UCSD-AML1 (cell line): ENCODE results near the gene EDEM1.
"Not testable (repeated sequence)": the region's sequence is repeated elsewhere in the genome, so short reads cannot be mapped to it uniquely, and the experiment has no call there.

ENCODE experiments used
- DNase-seq: peaks from one replicate; lab custom pipeline; 2025; ENCODE audit not compliant: unreplicated experiment; lab: John Stamatoyannopoulos, UW

Gene EDEM1

GRCh38 chr3:5170975-5171374 lies 16.5 kb upstream of the EDEM1 start:
- DNase-seq = no peak

GRCh38 chr3:5172018-5172417 lies 15.5 kb upstream of the EDEM1 start:
- DNase-seq = no peak

- not testable (repeated sequence) for DNase-seq
Observed at GRCh38 chr3:5179036-5179435, 8.5 kb upstream of the EDEM1 start.

GRCh38 chr3:5181469-5182141 lies 5.9 kb upstream of the EDEM1 start:
- no peak for DNase-seq

- not testable (repeated sequence) for DNase-seq
Observed at GRCh38 chr3:5183714-5184113, 3.8 kb upstream of the EDEM1 start.

GRCh38 chr3:5184499-5184898 lies 3.0 kb upstream of the EDEM1 start:
- DNase-seq = no peak

GRCh38 chr3:5185093-5185673 lies 2.3 kb upstream of the EDEM1 start:
- DNase-seq = no peak

- peak; percentile 34 for DNase-seq
Observed at GRCh38 chr3:5186089-5186857, 1.2 kb upstream of the EDEM1 start.

GRCh38 chr3:5186858-5187155 lies 700 bp upstream of the EDEM1 start:
- no peak for DNase-seq

GRCh38 chr3:5187920-5188418 lies 462 bp downstream of the EDEM1 start:
- DNase-seq = peak; percentile 62

- peak; percentile 58 for DNase-seq
Observed at GRCh38 chr3:5188419-5189221, 1.1 kb downstream of the EDEM1 start.

GRCh38 chr3:5190147-5190791 lies 2.8 kb downstream of the EDEM1 start:
- DNase-seq = no peak

- DNase-seq = no peak
Observed at GRCh38 chr3:5191555-5192304, 4.2 kb downstream of the EDEM1 start.

GRCh38 chr3:5192571-5193365 lies 5.3 kb downstream of the EDEM1 start:
- no peak for DNase-seq

- no peak for DNase-seq
Observed at GRCh38 chr3:5194341-5194740, 6.8 kb downstream of the EDEM1 start.

GRCh38 chr3:5194801-5195509 lies 7.4 kb downstream of the EDEM1 start:
- no peak for DNase-seq

GRCh38 chr3:5195605-5196004 lies 8.1 kb downstream of the EDEM1 start:
- peak; percentile 65 for DNase-seq

GRCh38 chr3:5197022-5197421 lies 9.5 kb downstream of the EDEM1 start:
- DNase-seq = no peak
